Neuronal stem cell (in vitro differentiated cells): ENCODE measurements around the gene CAMK1G.

Experiments used
- DNase-seq: peaks from one replicate; pipeline ENCODE4 v3.0.0-alpha.2; 2013; ENCODE audit warnings: low spot score
- H2AFZ ChIP-seq: one replicate; pipeline ENCODE4 v1.6.1; 2013; ENCODE audit warnings: mild to moderate bottlenecking, low read length, inconsistent platforms
- H2AK5ac ChIP-seq: 2 replicates; pipeline ENCODE4 v1.6.1; 2013; ENCODE audit warnings: low read depth, mild to moderate bottlenecking, inconsistent platforms, low read length, moderate library complexity, mixed read lengths
- H2BK120ac ChIP-seq: 2 replicates; pipeline ENCODE4 v1.6.1; 2013; ENCODE audit warnings: low read depth, mild to moderate bottlenecking, inconsistent platforms, low read length, moderate library complexity, mixed read lengths
- H2BK12ac ChIP-seq: one replicate; pipeline ENCODE4 v1.6.1; 2013; ENCODE audit warnings: low read length, inconsistent platforms
- H2BK15ac ChIP-seq: 2 replicates; pipeline ENCODE4 v1.6.1; 2013; ENCODE audit warnings: mild to moderate bottlenecking, low read length, inconsistent platforms, mixed read lengths
- H2BK5ac ChIP-seq: one replicate; pipeline ENCODE4 v1.6.1; 2013; ENCODE audit warnings: inconsistent platforms, mild to moderate bottlenecking, low read length, moderate library complexity
- H3K14ac ChIP-seq: one replicate; pipeline ENCODE4 v1.6.1; 2013; ENCODE audit warnings: low read length, inconsistent platforms
- H3K18ac ChIP-seq: 2 replicates; pipeline ENCODE4 v1.6.1; 2013; ENCODE audit warnings: low read length, inconsistent platforms
- H3K23ac ChIP-seq: 2 replicates; pipeline ENCODE4 v1.6.1; 2013; ENCODE audit warnings: low read depth, mild to moderate bottlenecking, mixed read lengths, low read length, inconsistent platforms; ENCODE audit not compliant: poor library complexity
- H3K27ac ChIP-seq: replicated peaks from 3 replicates; pipeline ENCODE4 v1.5.1; 2013; ENCODE audit warnings: low read length, inconsistent platforms
- H3K27me3 ChIP-seq, 3 experiments: 2 replicates each; pipeline ENCODE4 v1.6.1; 2013; ENCODE audit warnings: low read length in 3 of 3, mild to moderate bottlenecking in 2 of 3, inconsistent platforms in 1 of 3, low read depth in 1 of 3, mixed read lengths in 1 of 3, moderate library complexity in 1 of 3; ENCODE audit not compliant: control insufficient read depth in 3 of 3, insufficient read depth in 3 of 3
- H3K36me3 ChIP-seq, 2 donors: replicated peaks in 1 of 2; 2 replicates each; pipeline ENCODE4 v1.6.1; 2013; ENCODE audit warnings: low read length in 2 of 2; ENCODE audit not compliant: control insufficient read depth in 2 of 2, insufficient read depth in 2 of 2
- H3K4ac ChIP-seq: 2 replicates; pipeline ENCODE4 v1.6.1; 2013; ENCODE audit warnings: inconsistent platforms, mild to moderate bottlenecking, low read length, moderate library complexity
- H3K4me1 ChIP-seq, 2 donors: 1 replicate in 1 of 2; 2 replicates in 1 of 2; pipeline ENCODE4 v1.6.1; 2013; ENCODE audit warnings: low read length in 2 of 2, low read depth in 1 of 2; ENCODE audit not compliant: control insufficient read depth in 2 of 2, insufficient read depth in 1 of 2
- H3K4me2 ChIP-seq: one replicate; pipeline ENCODE4 v1.6.1; 2013; ENCODE audit warnings: mild to moderate bottlenecking, low read length, inconsistent platforms; ENCODE audit not compliant: insufficient read depth, poor library complexity, severe bottlenecking
- H3K4me3 ChIP-seq, 2 donors: 2 replicates each; pipeline ENCODE4 v1.5.1; 2013; ENCODE audit warnings: low read length in 2 of 2, mild to moderate bottlenecking in 2 of 2, inconsistent platforms in 1 of 2, moderate library complexity in 1 of 2
- H3K79me1 ChIP-seq: one replicate; pipeline ENCODE4 v1.6.1; 2013; ENCODE audit warnings: low read depth, mild to moderate bottlenecking, inconsistent platforms, low read length, moderate library complexity
- H3K9ac ChIP-seq: one replicate; pipeline ENCODE4 v1.6.1; 2013; ENCODE audit warnings: mild to moderate bottlenecking, low read depth, low read length, inconsistent platforms; ENCODE audit not compliant: poor library complexity
- H3K9me3 ChIP-seq, 2 donors: replicated peaks in 1 of 2; 2 replicates each; pipeline versions ENCODE3 to v1.6.1; 2013; ENCODE audit warnings: low read length in 2 of 2, mild to moderate bottlenecking in 2 of 2, inconsistent platforms in 1 of 2, low read depth in 1 of 2, mixed read lengths in 1 of 2, moderate library complexity in 1 of 2; ENCODE audit not compliant: control insufficient read depth in 2 of 2, insufficient read depth in 1 of 2
- H4K8ac ChIP-seq: one replicate; pipeline ENCODE4 v1.6.1; 2013; ENCODE audit warnings: low read depth, mild to moderate bottlenecking, inconsistent platforms, low read length, moderate library complexity
- H4K91ac ChIP-seq: one replicate; pipeline ENCODE4 v1.6.1; 2013; ENCODE audit warnings: low read length, low read depth, mild to moderate bottlenecking, inconsistent platforms; ENCODE audit not compliant: poor library complexity
- whole genome bisulfite sequencing, 2 donors: extraction: QIAGEN DNeasy Blood & Tissue Kit; methylation state at CpG; one replicate each; pipeline ENCODE4 v1.1.7; 2013; ENCODE audit warnings: missing lambda C conversion rate in 2 of 2, mixed read lengths in 1 of 2; ENCODE audit not compliant: insufficient read length in 2 of 2, insufficient replicate concordance in 1 of 2; ENCODE audit errors: extremely low coverage in 2 of 2; 5-methylcytosine and 5-hydroxymethylcytosine counted together

Gene CAMK1G

DNA sequence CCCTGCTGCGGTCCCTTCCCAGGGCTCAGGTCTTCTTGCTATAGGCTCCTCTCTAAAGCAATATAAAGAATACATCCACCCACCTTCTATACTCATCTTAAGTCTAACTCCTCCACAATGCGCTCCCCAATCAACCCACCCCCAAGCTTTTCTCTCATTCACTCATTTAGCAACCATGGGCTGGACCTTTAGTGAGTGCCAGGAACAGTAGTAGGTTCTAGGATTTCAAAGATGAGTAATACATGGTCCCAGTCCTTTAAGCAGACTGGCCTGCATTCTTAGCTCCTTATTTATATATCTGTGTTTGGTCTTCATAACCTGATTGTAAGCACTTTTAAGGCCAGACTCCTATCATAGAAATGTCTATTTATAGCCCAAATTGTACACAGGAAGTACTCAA, 5.9 kb downstream of the CAMK1G start:
- H3K27ac ChIP-seq = no peak overlapping the region
- peaks cover 0 to 27% (median 10%) of the 10 kb centered on the region in 3 experiments for H3K27me3 ChIP-seq
- H2BK12ac ChIP-seq = no peak overlapping the region
- H3K79me1 ChIP-seq = no peaks in the 10 kb centered on the region
- no peak overlapping the region for H3K4me2 ChIP-seq
- no peak overlapping the region for H2BK120ac ChIP-seq
- no peak overlapping the region for H3K4ac ChIP-seq
- no peak overlapping the region for H2AFZ ChIP-seq
- H4K91ac ChIP-seq = no peak overlapping the region
- no peak overlapping the region for H3K23ac ChIP-seq
- H2AK5ac ChIP-seq = no peak overlapping the region
- H4K8ac ChIP-seq = no peak overlapping the region
- H3K14ac ChIP-seq = no peak overlapping the region
- H2BK15ac ChIP-seq = no peak overlapping the region
- no peaks in the 10 kb centered on the region for H3K36me3 ChIP-seq
- peaks cover 0 to 6% of the 10 kb centered on the region in 2 donors for H3K4me1 ChIP-seq
- no peak overlapping the region for H3K4me3 ChIP-seq
- H3K18ac ChIP-seq = no peak overlapping the region
- no peak overlapping the region for H3K9ac ChIP-seq
- no peak overlapping the region for H2BK5ac ChIP-seq
- WGBS, 2 donors = no CpG with 5 or more reads among the region's 2 CpGs
- DNase-seq = no peak
- H3K9me3 ChIP-seq = no peaks in the 10 kb centered on the region

- Histone ChIP-seq H2BK12ac (no peak overlapping the region), H3K4ac (no peak overlapping the region), H2BK5ac (no peak overlapping the region), H4K91ac (no peak overlapping the region), H3K27ac (no peak overlapping the region), H3K14ac (no peak overlapping the region), H3K27me3 (peaks cover 0 to 23% (median 10%) of the 10 kb centered on the region in 3 experiments), H3K4me3 (no peak overlapping the region), H3K18ac (no peak overlapping the region), H3K4me2 (no peak overlapping the region), H2BK120ac (no peak overlapping the region), H3K9me3 (no peaks in the 10 kb centered on the region), H3K36me3 (no peaks in the 10 kb centered on the region), H2AFZ (no peak overlapping the region), H3K23ac (no peak overlapping the region), H3K9ac (no peak overlapping the region), H2BK15ac (no peak overlapping the region), H2AK5ac (no peak overlapping the region), H3K79me1 (no peaks in the 10 kb centered on the region), H4K8ac (no peak overlapping the region), H3K4me1 (peaks cover 0 to 3% of the 10 kb centered on the region in 2 donors)
- no CpG with 5 or more reads among the region's 6 CpGs for WGBS, 2 donors
- no peak for DNase-seq
Measured at GRCh38 chr1:209589863-209590262, 6.3 kb downstream of the CAMK1G start.

- Histone ChIP-seq H3K9me3 (no peaks in the 10 kb centered on the region), H3K4me2 (no peak overlapping the region), H2BK15ac (no peak overlapping the region), H2BK12ac (no peak overlapping the region), H2AFZ (no peak overlapping the region), H3K27ac (no peak overlapping the region), H2AK5ac (no peak overlapping the region), H3K4ac (no peak overlapping the region), H3K4me3 (no peak overlapping the region), H3K4me1 (peaks cover 0 to 3% of the 10 kb centered on the region in 2 donors), H3K18ac (no peak overlapping the region), H3K79me1 (no peaks in the 10 kb centered on the region), H3K23ac (no peak overlapping the region), H2BK5ac (no peak overlapping the region), H3K14ac (no peak overlapping the region), H4K8ac (no peak overlapping the region), H3K36me3 (no peaks in the 10 kb centered on the region), H3K9ac (no peak overlapping the region), H3K27me3 (peaks cover 0 to 18% (median 10%) of the 10 kb centered on the region in 3 experiments), H2BK120ac (no peak overlapping the region), H4K91ac (no peak overlapping the region)
- WGBS, 2 donors = no CpG with 5 or more reads among the region's 6 CpGs
- DNase-seq = no peak
Measured at GRCh38 chr1:209590405-209590804, 6.9 kb downstream of the CAMK1G start.

DNA sequence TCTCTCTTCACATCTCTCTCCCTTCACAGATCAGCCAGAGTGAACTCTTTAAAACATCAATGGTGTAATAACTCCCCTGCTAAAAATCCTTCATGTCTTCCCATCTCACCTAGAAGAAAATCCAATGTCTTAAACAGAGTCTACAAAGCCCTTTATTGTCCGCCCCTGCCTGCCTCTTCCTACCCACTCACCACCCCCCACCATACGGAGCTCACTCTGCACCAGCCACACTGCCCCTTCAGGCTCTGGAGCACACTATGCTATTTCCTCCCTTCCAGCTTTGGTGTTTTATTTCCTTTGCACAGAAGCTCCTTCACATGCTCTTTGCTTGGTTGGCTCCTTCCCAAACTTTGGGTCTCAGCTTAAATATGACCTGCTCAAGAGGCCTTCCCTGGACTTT, 10.2 kb downstream of the CAMK1G start:
- H2AK5ac ChIP-seq = no peak overlapping the region
- H2BK120ac ChIP-seq = no peak overlapping the region
- no peaks in the 10 kb centered on the region for H3K27me3 ChIP-seq
- H3K4ac ChIP-seq = no peak overlapping the region
- no peak overlapping the region for H3K9ac ChIP-seq
- DNase-seq = no peak
- H4K8ac ChIP-seq = no peak overlapping the region
- no peaks in the 10 kb centered on the region for H3K4me1 ChIP-seq
- no peak overlapping the region for H3K18ac ChIP-seq
- no peak overlapping the region for H2BK15ac ChIP-seq
- H2BK5ac ChIP-seq = no peak overlapping the region
- H3K4me2 ChIP-seq = no peak overlapping the region
- no peaks in the 10 kb centered on the region for H3K9me3 ChIP-seq
- H2BK12ac ChIP-seq = no peak overlapping the region
- H3K4me3 ChIP-seq = no peak overlapping the region
- no peaks in the 10 kb centered on the region for H3K36me3 ChIP-seq
- H2AFZ ChIP-seq = no peak overlapping the region
- H3K23ac ChIP-seq = no peak overlapping the region
- no peak overlapping the region for H3K27ac ChIP-seq
- no CpG with 5 or more reads among the region's 2 CpGs for WGBS, 2 donors
- no peak overlapping the region for H3K14ac ChIP-seq
- no peaks in the 10 kb centered on the region for H3K79me1 ChIP-seq
- H4K91ac ChIP-seq = no peak overlapping the region
